Measurements from ENCODE around the gene SEPTIN7.

Gene SEPTIN7

GRCh38 chr7:35797311-35797710, 3.5 kb upstream of the SEPTIN7 start:
- ChIA-PET CTCF (no interaction called here), POLR2A (no interaction called here)
- no peak for TF ChIP-seq CTCF (IDR thresholded peaks at IDR 0.05; ENCODE audit: insufficient read depth, low read length, missing control alignments)
- DNase-seq (ENCODE audit: low read depth, low spot score), result no peak
- no peak overlapping the region for H3K4me3 ChIP-seq (ENCODE audit: low read depth, low read length)

GRCh38 chr7:35799846-35800717, 775 bp upstream of the SEPTIN7 start:
- H3K4me3 ChIP-seq (ENCODE audit: low read depth, low read length), result peak overlapping the region; percentile 77
- no peak for TF ChIP-seq CTCF (IDR thresholded peaks at IDR 0.05; ENCODE audit: insufficient read depth, low read length, missing control alignments)
- DNase-seq (ENCODE audit: low read depth, low spot score), result peak; percentile 24
- POLR2A ChIA-PET, result interaction anchor here (0.5 to 2.6 kb wide), 17 partner anchors 13 to 627 kb away, joined by 3 to 19 read pairs (median 3); partner anchors contain the start of gene HERPUD2
- CTCF ChIA-PET, result interaction anchor here (0.6 to 4.8 kb wide), 6 partner anchors 19 to 107 kb away, joined by 3 to 38 read pairs (median 3); no protein-coding TSS in a partner anchor

GRCh38 chr7:35801392-35802101, 690 bp downstream of the SEPTIN7 start:
- DNase-seq (ENCODE audit: low read depth, low spot score), result no peak
- POLR2A ChIA-PET, result interaction anchor here (0.6 to 2.6 kb wide), 18 partner anchors 12 to 314 kb away, joined by 3 to 19 read pairs (median 4); partner anchors contain the start of gene HERPUD2
- H3K4me3 ChIP-seq (ENCODE audit: low read depth, low read length), result peak overlapping the region; percentile 82
- peak; percentile 52 for TF ChIP-seq CTCF (IDR thresholded peaks at IDR 0.05; ENCODE audit: insufficient read depth, low read length, missing control alignments)
- CTCF ChIA-PET, result interaction anchor here (0.7 to 4.8 kb wide), 13 partner anchors 10 to 106 kb away, joined by 3 to 38 read pairs (median 3); no protein-coding TSS in a partner anchor

- POLR2A ChIA-PET, result interaction anchor here (0.9 to 2.6 kb wide), 3 partner anchors 41 to 107 kb away, joined by 3 to 19 read pairs (median 8); partner anchors contain the start of gene HERPUD2
- H3K4me3 ChIP-seq (ENCODE audit: low read depth, low read length), result peak overlapping the region; percentile 82
- CTCF ChIA-PET, result interaction anchor here (0.7 to 4.8 kb wide), 11 partner anchors 11 to 105 kb away, joined by 3 to 38 read pairs (median 3); no protein-coding TSS in a partner anchor
- DNase-seq (ENCODE audit: low read depth, low spot score), result no peak
- no peak for TF ChIP-seq CTCF (IDR thresholded peaks at IDR 0.05; ENCODE audit: insufficient read depth, low read length, missing control alignments)
These were observed 1.2 kb downstream of the SEPTIN7 start for GRCh38 chr7:35802102-35802466.

GRCh38 chr7:35802649-35803048, 1.8 kb downstream of the SEPTIN7 start:
- CTCF ChIA-PET, result interaction anchor here (0.7 to 4.8 kb wide), 11 partner anchors 10 to 104 kb away, joined by 3 to 38 read pairs (median 4); no protein-coding TSS in a partner anchor
- TF ChIP-seq CTCF (IDR thresholded peaks at IDR 0.05; ENCODE audit: insufficient read depth, low read length, missing control alignments), result no peak
- H3K4me3 ChIP-seq (ENCODE audit: low read depth, low read length), result peak overlapping the region; percentile 82
- DNase-seq (ENCODE audit: low read depth, low spot score), result no peak
- POLR2A ChIA-PET, result no interaction called here
